ENCODE results near the gene LPAR3.

The LPAR3 gene

GRCh38 chr1:84883286-84883685 lies 9.7 kb downstream of the LPAR3 start:
- H3K9ac ChIP-seq (ENCODE audit: low read depth in 1 of 2, low read length in 2 of 2), result no peak overlapping the region
- no peaks in the 10 kb centered on the region for H3K9me3 ChIP-seq (ENCODE audit: control insufficient read depth in 2 of 2, low read length in 2 of 2)
- no peak overlapping the region for H3K4me3 ChIP-seq (ENCODE audit: low read length in 2 of 2)
- H3K36me3 ChIP-seq (ENCODE audit: control insufficient read depth in 2 of 2, insufficient read depth in 2 of 2, low read length in 2 of 2), result no peaks in the 10 kb centered on the region
- no peaks in the 10 kb centered on the region for H3K4me1 ChIP-seq (ENCODE audit: control insufficient read depth in 2 of 2, insufficient read depth in 2 of 2, low read length in 2 of 2)
- H3K27me3 ChIP-seq (ENCODE audit: control insufficient read depth in 2 of 2, insufficient read depth in 2 of 2, low read length in 2 of 2), result no peaks in the 10 kb centered on the region
- H3K27ac ChIP-seq (ENCODE audit: low read depth in 2 of 2, low read length in 2 of 2), result no peak overlapping the region

- Histone ChIP-seq H3K4me3 (ENCODE audit: low read length in 2 of 2) (no peak overlapping the region), H3K9me3 (ENCODE audit: control insufficient read depth in 2 of 2, low read length in 2 of 2) (no peaks in the 10 kb centered on the region), H3K9ac (ENCODE audit: low read depth in 1 of 2, low read length in 2 of 2) (no peak overlapping the region), H3K4me1 (ENCODE audit: control insufficient read depth in 2 of 2, insufficient read depth in 2 of 2, low read length in 2 of 2) (no peaks in the 10 kb centered on the region), H3K27ac (ENCODE audit: low read depth in 2 of 2, low read length in 2 of 2) (no peak overlapping the region), H3K27me3 (ENCODE audit: control insufficient read depth in 2 of 2, insufficient read depth in 2 of 2, low read length in 2 of 2) (peaks cover 0 to 2% of the 10 kb centered on the region in 2 donors), H3K36me3 (ENCODE audit: control insufficient read depth in 2 of 2, insufficient read depth in 2 of 2, low read length in 2 of 2) (no peaks in the 10 kb centered on the region)
Measured at GRCh38 chr1:84877592-84877991, 15.4 kb downstream of the LPAR3 start.

GRCh38 chr1:84876353-84876752 lies 16.7 kb downstream of the LPAR3 start:
- H3K27me3 ChIP-seq (ENCODE audit: control insufficient read depth in 2 of 2, insufficient read depth in 2 of 2, low read length in 2 of 2), result peaks cover 0 to 2% of the 10 kb centered on the region in 2 donors
- H3K36me3 ChIP-seq (ENCODE audit: control insufficient read depth in 2 of 2, insufficient read depth in 2 of 2, low read length in 2 of 2), result no peaks in the 10 kb centered on the region
- no peak overlapping the region for H3K4me3 ChIP-seq (ENCODE audit: low read length in 2 of 2)
- no peaks in the 10 kb centered on the region for H3K9me3 ChIP-seq (ENCODE audit: control insufficient read depth in 2 of 2, low read length in 2 of 2)
- H3K4me1 ChIP-seq (ENCODE audit: control insufficient read depth in 2 of 2, insufficient read depth in 2 of 2, low read length in 2 of 2), result no peaks in the 10 kb centered on the region
- no peak overlapping the region for H3K27ac ChIP-seq (ENCODE audit: low read depth in 2 of 2, low read length in 2 of 2)
- no peak overlapping the region for H3K9ac ChIP-seq (ENCODE audit: low read depth in 1 of 2, low read length in 2 of 2)

- Histone ChIP-seq H3K4me1 (ENCODE audit: control insufficient read depth in 2 of 2, insufficient read depth in 2 of 2, low read length in 2 of 2) (no peaks in the 10 kb centered on the region), H3K27ac (ENCODE audit: low read depth in 2 of 2, low read length in 2 of 2) (no peak overlapping the region), H3K4me3 (ENCODE audit: low read length in 2 of 2) (no peak overlapping the region), H3K9ac (ENCODE audit: low read depth in 1 of 2, low read length in 2 of 2) (no peak overlapping the region), H3K27me3 (ENCODE audit: control insufficient read depth in 2 of 2, insufficient read depth in 2 of 2, low read length in 2 of 2) (peaks cover 0 to 2% of the 10 kb centered on the region in 2 donors), H3K9me3 (ENCODE audit: control insufficient read depth in 2 of 2, low read length in 2 of 2) (no peaks in the 10 kb centered on the region), H3K36me3 (ENCODE audit: control insufficient read depth in 2 of 2, insufficient read depth in 2 of 2, low read length in 2 of 2) (no peaks in the 10 kb centered on the region)
Measured at GRCh38 chr1:84873366-84873765, 19.6 kb downstream of the LPAR3 start.

GRCh38 chr1:84872696-84873355 lies 20.2 kb downstream of the LPAR3 start:
- H3K4me1 ChIP-seq (ENCODE audit: control insufficient read depth in 2 of 2, insufficient read depth in 2 of 2, low read length in 2 of 2), result no peaks in the 10 kb centered on the region
- H3K4me3 ChIP-seq (ENCODE audit: low read length in 2 of 2), result no peak overlapping the region
- H3K27ac ChIP-seq (ENCODE audit: low read depth in 2 of 2, low read length in 2 of 2), result no peak overlapping the region
- H3K9ac ChIP-seq (ENCODE audit: low read depth in 1 of 2, low read length in 2 of 2), result no peak overlapping the region
- H3K9me3 ChIP-seq (ENCODE audit: control insufficient read depth in 2 of 2, low read length in 2 of 2), result no peaks in the 10 kb centered on the region
- no peaks in the 10 kb centered on the region for H3K36me3 ChIP-seq (ENCODE audit: control insufficient read depth in 2 of 2, insufficient read depth in 2 of 2, low read length in 2 of 2)
- H3K27me3 ChIP-seq (ENCODE audit: control insufficient read depth in 2 of 2, insufficient read depth in 2 of 2, low read length in 2 of 2), result peaks cover 0 to 2% of the 10 kb centered on the region in 2 donors

- no peak overlapping the region for H3K27ac ChIP-seq (ENCODE audit: low read depth in 2 of 2, low read length in 2 of 2)
- no peaks in the 10 kb centered on the region for H3K9me3 ChIP-seq (ENCODE audit: control insufficient read depth in 2 of 2, low read length in 2 of 2)
Measured at GRCh38 chr1:84871181-84871580, 21.8 kb downstream of the LPAR3 start.

GRCh38 chr1:84870591-84870990 lies 22.4 kb downstream of the LPAR3 start:
- no peaks in the 10 kb centered on the region for H3K4me1 ChIP-seq (ENCODE audit: control insufficient read depth in 2 of 2, insufficient read depth in 2 of 2, low read length in 2 of 2)
- no peaks in the 10 kb centered on the region for H3K9me3 ChIP-seq (ENCODE audit: control insufficient read depth in 2 of 2, low read length in 2 of 2)
- no peaks in the 10 kb centered on the region for H3K36me3 ChIP-seq (ENCODE audit: control insufficient read depth in 2 of 2, insufficient read depth in 2 of 2, low read length in 2 of 2)
- no peak overlapping the region for H3K4me3 ChIP-seq (ENCODE audit: low read length in 2 of 2)
- no peak overlapping the region for H3K27ac ChIP-seq (ENCODE audit: low read depth in 2 of 2, low read length in 2 of 2)
- no peaks in the 10 kb centered on the region for H3K27me3 ChIP-seq (ENCODE audit: control insufficient read depth in 2 of 2, insufficient read depth in 2 of 2, low read length in 2 of 2)
- no peak overlapping the region for H3K9ac ChIP-seq (ENCODE audit: low read depth in 1 of 2, low read length in 2 of 2)

More at GRCh38 chr1:84871181-84871580, 21.8 kb downstream of the LPAR3 start:
- no peaks in the 10 kb centered on the region for H3K36me3 ChIP-seq (ENCODE audit: control insufficient read depth in 2 of 2, insufficient read depth in 2 of 2, low read length in 2 of 2)
- H3K27me3 ChIP-seq (ENCODE audit: control insufficient read depth in 2 of 2, insufficient read depth in 2 of 2, low read length in 2 of 2), result peaks cover 0 to 2% of the 10 kb centered on the region in 2 donors
- no peaks in the 10 kb centered on the region for H3K4me1 ChIP-seq (ENCODE audit: control insufficient read depth in 2 of 2, insufficient read depth in 2 of 2, low read length in 2 of 2)
- no peak overlapping the region for H3K9ac ChIP-seq (ENCODE audit: low read depth in 1 of 2, low read length in 2 of 2)
- no peak overlapping the region for H3K4me3 ChIP-seq (ENCODE audit: low read length in 2 of 2)

- Histone ChIP-seq H3K27me3 (ENCODE audit: control insufficient read depth in 2 of 2, insufficient read depth in 2 of 2, low read length in 2 of 2) (no peaks in the 10 kb centered on the region), H3K9ac (ENCODE audit: low read depth in 1 of 2, low read length in 2 of 2) (no peak overlapping the region), H3K27ac (ENCODE audit: low read depth in 2 of 2, low read length in 2 of 2) (no peak overlapping the region), H3K9me3 (ENCODE audit: control insufficient read depth in 2 of 2, low read length in 2 of 2) (no peaks in the 10 kb centered on the region), H3K4me3 (ENCODE audit: low read length in 2 of 2) (no peak overlapping the region), H3K4me1 (ENCODE audit: control insufficient read depth in 2 of 2, insufficient read depth in 2 of 2, low read length in 2 of 2) (no peaks in the 10 kb centered on the region), H3K36me3 (ENCODE audit: control insufficient read depth in 2 of 2, insufficient read depth in 2 of 2, low read length in 2 of 2) (no peaks in the 10 kb centered on the region)
Measured at GRCh38 chr1:84869720-84870119, 23.3 kb downstream of the LPAR3 start.

- no peaks in the 10 kb centered on the region for H3K9me3 ChIP-seq (ENCODE audit: control insufficient read depth in 2 of 2, low read length in 2 of 2)
- H3K4me3 ChIP-seq (ENCODE audit: low read length in 2 of 2), result no peak overlapping the region
- H3K4me1 ChIP-seq (ENCODE audit: control insufficient read depth in 2 of 2, insufficient read depth in 2 of 2, low read length in 2 of 2), result no peaks in the 10 kb centered on the region
- no peaks in the 10 kb centered on the region for H3K36me3 ChIP-seq (ENCODE audit: control insufficient read depth in 2 of 2, insufficient read depth in 2 of 2, low read length in 2 of 2)
- H3K27ac ChIP-seq (ENCODE audit: low read depth in 2 of 2, low read length in 2 of 2), result no peak overlapping the region
- no peak overlapping the region for H3K9ac ChIP-seq (ENCODE audit: low read depth in 1 of 2, low read length in 2 of 2)
- H3K27me3 ChIP-seq (ENCODE audit: control insufficient read depth in 2 of 2, insufficient read depth in 2 of 2, low read length in 2 of 2), result no peaks in the 10 kb centered on the region
Measured at GRCh38 chr1:84862810-84863251, 30.2 kb downstream of the LPAR3 start.

GRCh38 chr1:84861988-84862644 lies 30.9 kb downstream of the LPAR3 start:
- H3K9me3 ChIP-seq (ENCODE audit: control insufficient read depth in 2 of 2, low read length in 2 of 2), result no peaks in the 10 kb centered on the region
- no peak overlapping the region for H3K27ac ChIP-seq (ENCODE audit: low read depth in 2 of 2, low read length in 2 of 2)
- no peak overlapping the region for H3K4me3 ChIP-seq (ENCODE audit: low read length in 2 of 2)
- no peak overlapping the region for H3K9ac ChIP-seq (ENCODE audit: low read depth in 1 of 2, low read length in 2 of 2)
- H3K27me3 ChIP-seq (ENCODE audit: control insufficient read depth in 2 of 2, insufficient read depth in 2 of 2, low read length in 2 of 2), result no peaks in the 10 kb centered on the region
- no peaks in the 10 kb centered on the region for H3K36me3 ChIP-seq (ENCODE audit: control insufficient read depth in 2 of 2, insufficient read depth in 2 of 2, low read length in 2 of 2)
- no peaks in the 10 kb centered on the region for H3K4me1 ChIP-seq (ENCODE audit: control insufficient read depth in 2 of 2, insufficient read depth in 2 of 2, low read length in 2 of 2)
